Right ventricle myocardium superior (tissue), 1 donor: ENCODE measurements around the gene SGMS1. TPM values are rescaled to one million over a fixed set of nuclear protein-coding genes. Genes with fewer than 3 reads are reported as not detected.
"Not testable (repeated sequence)": the region's sequence is repeated elsewhere in the genome, so short reads cannot be mapped to it uniquely, and the experiment has no call there.

Source experiments
- ATAC-seq: fragments of 200-7000 bp; cut with Tn5 transposase; one replicate; pipeline ENCODE4 v1.9.1; 2020; ENCODE audit warnings: mild to moderate bottlenecking; ENCODE audit not compliant: poor library complexity
- DNase-seq: peaks from one replicate; pipeline ENCODE4 v3.0.0-alpha.2; 2020
- intact Hi-C: fragments of 100-400 bp; cut with DNase I; formaldehyde crosslinking; loops from one replicate; pipeline ENCODE4 v1.11.2; 2022
- total RNA-seq: library from RNA; stranded (reverse); fragmentation: NEBNext Ultra II Directional; extraction: Animal tissue kit (Norgen Biotek cat#: 25700); gene quantifications from one replicate; pipeline ENCODE4 v1.2.1, GENCODE V29; 2021
- donor health status: DM: no; HTN: yes; CAD: no; lungs with severe emphysema.

The SGMS1 gene
- total RNA-seq, 1 donor from 2014 or later: 18.3 TPM

GRCh38 chr10:50550291-50550839, 73.4 kb downstream of the SGMS1 start:
- intact Hi-C loops: no loop called here
- ATAC-seq (peak; percentile 93), DNase-seq (peak; percentile 46)

- ATAC-seq: peak; percentile 27
- intact Hi-C loops, DNase-seq: not testable (repeated sequence)
These were observed 74.6 kb downstream of the SGMS1 start for GRCh38 chr10:50549186-50549585.

GRCh38 chr10:50548481-50548880, 75.3 kb downstream of the SGMS1 start:
- ATAC-seq, DNase-seq, intact Hi-C loops: not testable (repeated sequence)

- ATAC-seq, DNase-seq, intact Hi-C loops: not testable (repeated sequence)
These were observed 77.5 kb downstream of the SGMS1 start for GRCh38 chr10:50546287-50546686.

- intact Hi-C loops: no loop called here
- no peak for ATAC-seq
- DNase-seq: no peak
These were observed 77.9 kb downstream of the SGMS1 start for GRCh38 chr10:50545846-50546245.

GRCh38 chr10:50544857-50545429, 78.8 kb downstream of the SGMS1 start:
- ATAC-seq (no peak), DNase-seq (no peak)
- intact Hi-C loops: no loop called here

- ATAC-seq (no peak), DNase-seq (no peak)
- intact Hi-C loops: no loop called here
These were observed 79.5 kb downstream of the SGMS1 start for GRCh38 chr10:50544095-50544856.

GRCh38 chr10:50542871-50543270, 80.9 kb downstream of the SGMS1 start:
- intact Hi-C loops: no loop called here
- no peak for ATAC-seq

GRCh38 chr10:50541921-50542320, 81.8 kb downstream of the SGMS1 start:
- intact Hi-C loops: no loop called here
- no peak for ATAC-seq

More at GRCh38 chr10:50542871-50543270, 80.9 kb downstream of the SGMS1 start:
- DNase-seq: no peak

GRCh38 chr10:50541317-50541716, 82.4 kb downstream of the SGMS1 start:
- ATAC-seq (no peak), DNase-seq (no peak)
- intact Hi-C loops: no loop called here

More at GRCh38 chr10:50541921-50542320, 81.8 kb downstream of the SGMS1 start:
- DNase-seq: no peak

GRCh38 chr10:50540826-50541122, 83.0 kb downstream of the SGMS1 start:
- no peak for ATAC-seq
- DNase-seq: no peak
- intact Hi-C loops: no loop called here

GRCh38 chr10:50540069-50540825, 83.5 kb downstream of the SGMS1 start:
- ATAC-seq: peak; percentile 70
- intact Hi-C loops: no loop called here
- DNase-seq: no peak

- DNase-seq (no peak), ATAC-seq (peak; percentile 48)
- intact Hi-C loops: no loop called here
These were observed 85.0 kb downstream of the SGMS1 start for GRCh38 chr10:50538555-50539398.

GRCh38 chr10:50536617-50537240, 87.0 kb downstream of the SGMS1 start:
- ATAC-seq: no peak
- DNase-seq: no peak
- intact Hi-C loops: no loop called here

- ATAC-seq, intact Hi-C loops, DNase-seq: not testable (repeated sequence)
These were observed 88.9 kb downstream of the SGMS1 start for GRCh38 chr10:50534748-50535376.

GRCh38 chr10:50533296-50533695, 90.5 kb downstream of the SGMS1 start:
- intact Hi-C loops: no loop called here

GRCh38 chr10:50531388-50532077, 92.2 kb downstream of the SGMS1 start:
- no peak for DNase-seq
- no peak for ATAC-seq
- intact Hi-C loops: no loop called here

More at GRCh38 chr10:50533296-50533695, 90.5 kb downstream of the SGMS1 start:
- ATAC-seq (no peak), DNase-seq (no peak)
